Activated T-cell treated with anti-CD3 and anti-CD28 coated beads, Interleukin-2, amount 50 U/mL, for 1 hour (primary cell): ENCODE data around the gene ORAI2.

Experiments
- DNase-seq: peaks from one replicate; pipeline ENCODE4 v3.0.0-alpha.2; 2020

Gene ORAI2

GRCh38 chr7:102415685-102416225 lies 17.6 kb upstream of the ORAI2 start:
- DNase-seq = peak; percentile 58

- no peak for DNase-seq
Observed at GRCh38 chr7:102416406-102416805, 17.0 kb upstream of the ORAI2 start.

DNA sequence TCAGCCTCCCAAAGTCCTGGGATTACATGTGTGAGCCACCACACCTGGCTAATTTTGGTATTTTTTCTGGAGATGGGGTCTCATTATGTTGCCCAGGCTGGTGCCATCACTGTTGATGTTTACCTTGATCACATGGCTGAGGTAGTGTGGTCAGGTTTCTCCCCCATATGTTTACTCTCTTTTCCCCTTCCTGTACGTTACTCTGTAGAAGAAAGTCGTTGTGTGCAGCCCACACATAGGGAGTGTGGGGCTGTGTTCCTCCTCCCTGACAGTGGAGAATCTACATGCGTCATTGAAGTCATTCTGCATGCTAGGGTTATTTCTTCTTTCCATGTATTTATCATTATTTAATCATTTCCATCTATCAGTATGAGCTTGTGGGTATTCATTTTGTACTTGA lies 16.3 kb upstream of the ORAI2 start:
- DNase-seq = no peak

DNA sequence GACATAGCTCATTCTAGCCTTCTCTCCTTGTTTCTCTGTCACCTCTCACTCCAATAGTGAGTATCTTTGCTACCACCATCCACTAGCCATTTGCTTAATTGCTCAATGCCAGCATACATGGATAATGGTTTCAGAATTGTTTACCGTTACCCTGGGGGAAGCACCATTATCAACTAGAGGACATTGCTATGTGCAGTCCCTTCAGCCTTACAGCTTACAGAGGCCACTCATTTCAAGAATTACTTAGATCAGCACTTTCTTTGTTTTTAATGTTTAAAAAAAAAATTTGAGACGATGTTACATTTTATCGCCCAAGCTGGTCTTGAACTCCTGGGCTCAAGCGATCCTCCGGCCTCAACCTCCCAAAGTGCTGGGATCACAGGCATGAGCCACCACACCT lies 14.8 kb upstream of the ORAI2 start:
- no peak for DNase-seq

DNA sequence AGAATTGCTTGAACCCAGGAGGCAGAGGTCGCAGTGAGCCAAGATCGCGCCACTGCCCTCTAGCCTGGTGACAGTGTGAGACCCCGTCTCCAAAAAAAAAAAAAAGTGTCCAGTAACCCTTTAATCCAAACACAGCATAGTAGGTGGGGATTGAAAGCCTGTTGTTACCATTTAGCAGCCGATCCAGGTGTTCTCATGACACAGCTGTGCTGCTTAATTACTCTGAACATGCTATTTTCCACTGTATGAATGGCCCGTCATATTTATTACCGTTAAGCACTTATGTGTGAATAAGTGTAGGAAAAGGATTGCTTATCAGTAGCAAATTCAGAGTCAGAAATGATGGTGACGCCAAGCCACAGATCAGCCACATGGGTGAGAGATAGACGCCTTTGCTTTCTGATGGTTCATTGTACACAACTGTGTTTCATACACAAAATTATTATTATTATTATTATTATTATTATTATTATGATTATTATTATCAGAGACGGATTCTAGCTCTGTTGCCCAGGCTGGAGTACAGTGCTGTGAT lies 11.6 kb upstream of the ORAI2 start:
- DNase-seq = no peak

- DNase-seq = no peak
Observed at GRCh38 chr7:102424129-102424551, 9.2 kb upstream of the ORAI2 start.

GRCh38 chr7:102424787-102425218 lies 8.6 kb upstream of the ORAI2 start:
- DNase-seq = no peak

DNA sequence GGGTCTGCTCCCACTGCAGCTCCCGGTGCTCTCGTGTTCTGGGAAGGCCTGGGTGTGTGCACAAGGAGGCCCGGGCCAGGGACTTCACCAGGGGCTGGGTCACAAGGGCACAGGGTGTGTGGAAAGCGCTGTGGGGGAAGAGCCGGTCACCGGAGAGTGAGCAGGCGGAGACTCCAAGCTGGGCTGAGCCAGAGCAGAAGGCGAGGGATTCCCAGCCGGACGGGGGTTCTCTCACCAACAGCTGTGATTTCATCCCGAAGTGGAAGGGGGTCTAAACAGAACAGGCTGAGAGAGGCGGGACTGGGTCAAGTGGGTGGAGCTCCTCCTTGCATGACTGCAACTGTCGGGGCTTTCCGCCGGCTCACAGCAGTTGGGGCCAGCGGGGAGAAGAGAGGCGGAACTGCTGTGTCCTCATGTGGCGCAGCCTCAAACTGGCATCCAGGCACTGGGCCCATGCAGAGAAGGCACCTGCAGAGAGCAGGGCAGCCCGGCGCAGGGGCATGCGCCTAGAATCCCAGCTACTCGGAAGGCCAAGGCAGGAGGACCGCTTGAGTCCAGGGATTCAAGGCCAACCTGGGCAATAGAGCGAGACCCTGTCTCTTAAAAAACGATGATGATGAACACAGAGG lies 7.6 kb upstream of the ORAI2 start:
- peak; percentile 83 for DNase-seq

- DNase-seq = peak; percentile 69
Observed at GRCh38 chr7:102426268-102427018, 6.9 kb upstream of the ORAI2 start.

DNA sequence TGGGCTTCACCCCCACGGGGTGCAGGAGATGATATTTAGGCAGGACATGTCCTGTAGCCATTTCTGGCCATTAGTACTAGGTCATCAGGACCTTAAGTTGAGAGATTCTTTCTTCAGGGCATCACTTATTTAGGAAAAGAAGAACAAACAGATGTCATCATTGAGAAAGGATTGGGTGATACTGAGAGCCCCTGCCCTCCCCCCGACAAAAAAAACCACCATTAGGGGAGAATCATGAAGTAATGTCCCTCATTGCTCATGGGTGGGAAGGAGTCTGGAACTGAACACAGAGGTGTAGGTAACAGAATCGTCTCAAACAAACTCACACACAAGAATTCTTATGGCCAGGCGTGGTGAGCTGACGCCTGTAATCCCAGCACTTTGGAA lies 6.4 kb upstream of the ORAI2 start:
- no peak for DNase-seq

DNA sequence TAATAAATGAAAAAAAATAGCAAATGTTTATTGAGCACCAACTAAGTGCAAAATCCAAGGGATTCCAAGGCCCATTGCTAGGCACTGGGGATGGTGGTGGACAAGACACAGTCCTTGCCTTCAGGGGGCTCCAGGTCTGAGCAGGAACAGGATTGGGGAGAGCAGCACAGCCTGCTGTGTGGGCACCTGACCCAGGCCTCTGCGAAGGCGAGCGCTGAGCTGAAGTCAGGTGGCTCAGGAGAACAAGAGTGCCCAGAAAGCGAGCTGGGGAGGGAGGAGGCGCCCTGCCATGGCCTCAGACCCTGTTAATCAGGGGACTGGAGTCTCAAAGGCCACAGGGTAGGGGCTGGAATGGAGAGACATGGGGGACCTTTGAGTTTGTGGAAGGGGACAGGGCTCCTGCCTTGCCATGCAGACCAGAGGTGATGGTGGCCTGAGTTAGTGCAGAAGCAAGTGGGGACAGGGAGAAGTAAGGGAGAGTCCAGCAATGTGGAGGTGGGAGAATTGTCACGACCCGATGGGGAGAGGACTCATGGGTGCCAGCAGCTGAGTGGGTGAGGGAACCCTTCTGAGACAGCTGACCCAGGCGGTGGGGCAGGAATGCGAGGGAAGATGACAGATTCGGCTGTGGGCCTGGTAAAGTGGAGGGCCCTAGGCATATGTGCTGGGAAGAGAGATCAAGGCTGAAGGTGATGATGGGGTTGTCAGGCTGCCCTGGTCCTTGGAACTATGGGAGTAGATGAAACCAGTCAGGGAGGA lies 4.1 kb upstream of the ORAI2 start:
- no peak for DNase-seq

- DNase-seq = peak; percentile 69
Observed at GRCh38 chr7:102431617-102432298, 1.6 kb upstream of the ORAI2 start.

- peak; percentile 46 for DNase-seq
Observed at GRCh38 chr7:102432442-102433218, 745 bp upstream of the ORAI2 start.

DNA sequence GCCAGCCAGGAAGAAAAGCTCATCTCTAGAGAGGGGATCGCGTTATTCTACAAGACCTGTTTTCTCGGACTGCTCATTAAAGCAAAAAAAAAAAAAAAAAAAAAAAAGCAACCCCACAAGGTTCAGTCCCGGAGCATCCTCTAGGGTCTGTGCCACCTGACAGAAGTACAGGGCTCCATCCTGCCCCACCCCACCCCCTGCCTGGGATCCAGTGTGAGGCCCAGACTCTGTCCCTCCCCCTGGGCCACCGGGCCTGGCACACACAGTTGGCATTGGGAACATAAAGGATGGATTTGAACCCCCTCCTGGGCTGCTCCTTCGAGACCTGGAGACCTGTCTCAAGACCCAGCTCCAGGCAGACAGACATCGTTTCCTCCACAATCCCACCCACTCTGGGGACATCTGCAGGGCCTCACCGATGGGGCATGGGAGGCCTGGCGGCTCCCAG lies 688 bp downstream of the ORAI2 start:
- no peak for DNase-seq

GRCh38 chr7:102436118-102436517 lies 2.7 kb downstream of the ORAI2 start:
- no peak for DNase-seq

DNA sequence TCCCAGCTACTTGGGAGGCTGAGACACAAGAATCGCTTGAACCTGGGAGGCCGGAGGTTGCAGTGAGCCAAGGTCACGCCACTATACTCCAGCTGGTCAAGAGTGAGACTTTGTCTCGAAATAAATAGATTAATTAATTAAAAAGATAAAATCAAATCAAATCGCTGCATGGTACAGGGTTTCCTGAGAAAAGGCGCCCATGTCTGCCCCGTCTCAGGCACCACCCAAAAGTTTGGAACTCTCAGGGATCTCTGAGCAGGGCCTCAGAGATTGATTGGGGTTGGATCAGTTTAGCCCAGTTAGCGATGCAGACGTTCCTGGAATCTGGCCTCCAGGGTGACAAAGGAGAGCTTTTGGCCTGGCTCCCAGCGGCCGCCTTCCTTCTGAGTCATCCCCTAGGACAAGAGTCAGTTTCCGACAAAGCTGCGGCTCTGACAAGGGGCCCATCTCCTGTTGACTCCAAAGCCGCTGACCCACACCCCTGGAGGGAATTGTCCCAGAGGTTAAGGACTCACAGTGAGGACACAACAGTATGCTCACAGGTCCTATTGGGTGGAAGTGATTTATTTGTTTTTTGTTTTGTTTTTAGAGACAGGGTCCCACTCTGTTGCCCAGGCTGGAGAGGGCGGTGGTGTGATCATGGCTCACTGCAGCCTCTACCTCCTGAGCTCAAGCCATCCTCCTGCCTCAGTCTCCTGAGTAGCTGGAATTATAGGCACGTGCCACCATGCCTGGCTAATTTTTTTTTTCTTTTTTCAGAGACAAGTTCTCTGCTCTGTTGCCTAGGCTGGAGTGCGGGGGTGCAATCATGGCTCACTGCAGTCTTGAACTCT lies 6.8 kb downstream of the ORAI2 start:
- DNase-seq = no peak

- DNase-seq = no peak
Observed at GRCh38 chr7:102444961-102445673, 11.7 kb downstream of the ORAI2 start.

- no peak for DNase-seq
Observed at GRCh38 chr7:102445674-102446071, 12.3 kb downstream of the ORAI2 start.

- no peak for DNase-seq
Observed at GRCh38 chr7:102446387-102447156, 13.2 kb downstream of the ORAI2 start.
